NK-92 (cell line): ENCODE measurements around the gene DMAC2.
"Not testable (repeated sequence)": the region's sequence is repeated elsewhere in the genome, so short reads cannot be mapped to it uniquely, and the experiment has no call there.

Experiments used
- DNase-seq: peaks from one replicate; lab custom pipeline; 2025; ENCODE audit not compliant: unreplicated experiment; lab: John Stamatoyannopoulos, UW

Gene DMAC2

GRCh38 chr19:41439441-41440222, at the start of gene DMAC2:
TSS of gene DMAC2 (minus strand) at chr19:41439912. CDS start at chr19:41439899, 13 bp downstream.
- peak; percentile 51 for DNase-seq

GRCh38 chr19:41486953-41487352, 47.2 kb upstream of the DMAC2 start:
- DNase-seq, result not testable (repeated sequence)

GRCh38 chr19:41484822-41485221, 45.1 kb upstream of the DMAC2 start:
- DNase-seq, result no peak

- DNase-seq, result no peak
Measured at GRCh38 chr19:41480336-41480735, 40.6 kb upstream of the DMAC2 start.

GRCh38 chr19:41479757-41480191, 40.1 kb upstream of the DMAC2 start:
- DNase-seq, result no peak

- no peak for DNase-seq
Measured at GRCh38 chr19:41478875-41479756, 39.4 kb upstream of the DMAC2 start.

- no peak for DNase-seq
Measured at GRCh38 chr19:41478171-41478570, 38.5 kb upstream of the DMAC2 start.

GRCh38 chr19:41476583-41476982, 36.9 kb upstream of the DMAC2 start:
- DNase-seq, result no peak

- not testable (repeated sequence) for DNase-seq
Measured at GRCh38 chr19:41463257-41464256, 23.8 kb upstream of the DMAC2 start.

- no peak for DNase-seq
Measured at GRCh38 chr19:41462497-41462896, 22.8 kb upstream of the DMAC2 start.

- no peak for DNase-seq
Measured at GRCh38 chr19:41457241-41457640, 17.5 kb upstream of the DMAC2 start.

GRCh38 chr19:41456342-41456918, 16.7 kb upstream of the DMAC2 start:
- no peak for DNase-seq

- no peak for DNase-seq
Measured at GRCh38 chr19:41455936-41456335, 16.2 kb upstream of the DMAC2 start.

- DNase-seq, result no peak
Measured at GRCh38 chr19:41452584-41453275, 13.0 kb upstream of the DMAC2 start.

- no peak for DNase-seq
Measured at GRCh38 chr19:41449865-41450178, 10.1 kb upstream of the DMAC2 start.

- no peak for DNase-seq
Measured at GRCh38 chr19:41449079-41449864, 9.6 kb upstream of the DMAC2 start.

GRCh38 chr19:41447732-41448332, 8.1 kb upstream of the DMAC2 start:
- no peak for DNase-seq

GRCh38 chr19:41445575-41445974, 5.9 kb upstream of the DMAC2 start:
- no peak for DNase-seq
